ENCODE results near the gene ACSF2. TPM values are rescaled to one million over a fixed set of nuclear protein-coding genes. Genes with fewer than 3 reads are reported as not detected.

The ACSF2 gene
- total RNA-seq, 1 experiment from 2014 or later = 12.2 TPM

GRCh38 chr17:50498021-50498874 lies 72.2 kb downstream of the ACSF2 start:
- Histone ChIP-seq H3K23ac (ENCODE audit: insufficient read length, low read depth, low read length) (no peak overlapping the region), H3K23me2 (ENCODE audit: insufficient read length, low read depth, low read length, poor library complexity, severe bottlenecking) (no peaks in the 10 kb centered on the region), H2BK15ac (ENCODE audit: low read depth, low read length) (no peak overlapping the region), H2AK5ac (ENCODE audit: insufficient read length, low read length) (no peak overlapping the region), H2BK12ac (ENCODE audit: insufficient read length, low read depth, low read length) (no peak overlapping the region), H3K14ac (ENCODE audit: insufficient read depth, low read length) (no peak overlapping the region), H3K27me3 (ENCODE audit: insufficient read depth, low read length) (no peaks in the 10 kb centered on the region; the same call in 1 of the 2 replicates), H2BK120ac (ENCODE audit: low read depth, low read length, poor library complexity, severe bottlenecking) (no peak overlapping the region), H3K4me2 (ENCODE audit: insufficient read depth, insufficient read length, low read length) (no peak overlapping the region), H3K4ac (ENCODE audit: low read depth, low read length) (no peak overlapping the region), H3K27ac (ENCODE audit: insufficient read length, low read depth, low read length) (no peak overlapping the region), H4K8ac (replicated peaks; ENCODE audit: insufficient read length, low read depth, low read length) (no peak overlapping the region), H3T11ph (ENCODE audit: low read length) (no peak overlapping the region), H3K18ac (ENCODE audit: insufficient read length, low read depth, low read length) (no peak overlapping the region), H2BK5ac (ENCODE audit: insufficient read length, low read length) (no peak overlapping the region), H3K56ac (ENCODE audit: insufficient read length, low read depth, low read length) (no peak overlapping the region), H2AFZ (ENCODE audit: low read length) (no peak overlapping the region), H3K79me1 (ENCODE audit: insufficient read depth, low read depth, low read length, poor library complexity, severe bottlenecking) (no peaks in the 10 kb centered on the region), H4K91ac (ENCODE audit: insufficient read length, low read depth, low read length) (no peak overlapping the region), H3K4me1 (ENCODE audit: insufficient read depth, low read length) (no peaks in the 10 kb centered on the region; the same call in 1 of the 2 replicates), H4K20me1 (ENCODE audit: control insufficient read depth, insufficient read depth, insufficient read length) (no peaks in the 10 kb centered on the region), H3K79me2 (ENCODE audit: insufficient read depth, low read length) (no peaks in the 10 kb centered on the region), H3K9me3 (ENCODE audit: control insufficient read depth, low read depth, low read length) (no peaks in the 10 kb centered on the region), H4K5ac (ENCODE audit: insufficient read length, low read depth, low read length) (no peak overlapping the region), H2BK20ac (ENCODE audit: low read depth, low read length, poor library complexity, severe bottlenecking) (no peak overlapping the region), H3K9ac (ENCODE audit: extremely low read depth, insufficient read length, low read length) (no peak overlapping the region)
- H3K27me3 Mint-ChIP-seq (ENCODE audit: low read depth) = peaks cover 3% of the 10 kb centered on the region; the same call in 1 of the 2 replicates
- H3K9me3 Mint-ChIP-seq = no peaks in the 10 kb centered on the region
- H3K4me1 Mint-ChIP-seq = peaks cover 2% of the 10 kb centered on the region in 2 experiments; a peak in 3 of 4 replicates
- H3K27ac Mint-ChIP-seq = no peak overlapping the region
- no peaks in the 10 kb centered on the region for H3K36me3 Mint-ChIP-seq (ENCODE audit: insufficient read depth in 1 of 3, low read depth in 3 of 3)
- H3K4me3 Mint-ChIP-seq = no peak overlapping the region
- no peak for DNase-seq
- no CpG with 5 or more reads among the region's 7 CpGs for WGBS (ENCODE audit: extremely low coverage, insufficient read length, low lambda C conversion rate)
- no peak for TF ChIP-seq CTCF (conservative IDR thresholded peaks at IDR 0.05)
